Stimulated activated CD8-positive, alpha-beta memory T cell treated with anti-CD3 and anti-CD28 coated beads, Interleukin-4, amount 100 ng/mL, for 1 hour (primary cell): ENCODE data around the gene ENDOD1.

Experiments
- DNase-seq, 2 donors: peaks; one replicate each; pipeline ENCODE4 v3.0.0-alpha.2; 2020; ENCODE audit warnings: low read depth in 2 of 2, low spot score in 1 of 2

The ENDOD1 gene

DNA sequence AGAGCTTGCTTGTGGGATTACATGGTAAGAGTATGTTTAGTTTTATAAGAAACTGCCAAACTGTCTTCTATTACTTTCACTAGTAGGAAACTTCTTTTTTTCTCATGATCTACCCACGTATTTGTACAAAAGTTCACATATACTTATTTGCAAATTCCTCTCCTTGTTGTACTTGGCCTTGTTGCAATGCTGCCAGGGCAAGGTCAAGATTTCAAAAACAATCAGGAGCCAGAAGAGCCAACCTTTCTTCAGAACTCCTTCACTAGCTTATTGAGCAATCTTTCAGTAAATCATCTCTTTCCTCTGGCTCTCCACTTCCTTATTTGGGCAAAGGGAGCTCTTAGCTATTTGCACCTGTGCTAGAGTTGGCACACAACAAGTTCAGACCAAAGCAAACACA, 13.2 kb upstream of the ENDOD1 start:
- no peak for DNase-seq

DNA sequence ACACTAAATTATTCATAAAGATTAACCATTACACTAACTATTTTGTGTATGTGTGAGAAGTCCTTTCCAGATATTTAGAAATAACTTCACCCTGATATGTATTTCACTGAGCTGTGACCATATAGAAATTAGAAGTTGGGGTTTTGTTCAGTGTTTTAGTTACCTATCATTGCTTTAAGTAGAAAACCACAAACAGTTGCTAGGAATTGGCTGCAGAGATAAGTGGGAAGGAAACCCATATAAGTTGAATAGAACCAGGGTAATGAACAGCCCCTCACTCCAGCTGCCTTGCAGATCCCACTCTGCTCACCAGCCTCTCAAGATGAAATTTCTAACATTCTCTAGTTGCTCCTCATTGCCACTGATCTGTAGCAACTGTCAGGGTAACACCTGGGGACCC, 12.7 kb upstream of the ENDOD1 start:
- no peak for DNase-seq

DNA sequence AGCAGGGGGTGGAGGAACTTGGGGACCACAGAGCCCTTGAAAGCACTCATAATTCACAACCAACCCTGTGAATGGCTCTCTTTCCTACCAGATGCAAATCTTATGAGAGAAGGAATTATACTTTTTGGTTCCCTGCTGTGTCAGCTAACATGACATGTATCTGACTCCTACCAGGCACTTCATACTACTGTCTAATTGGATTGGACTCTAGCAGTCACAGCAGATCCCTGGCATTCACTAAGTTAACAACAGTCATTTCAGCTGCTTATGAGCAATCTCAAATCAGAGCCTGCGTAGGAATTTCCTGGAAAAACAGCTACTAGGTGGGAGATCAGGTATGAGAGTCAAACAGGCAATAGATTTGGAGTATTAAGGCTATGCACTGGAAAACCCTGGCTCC, 11.1 kb upstream of the ENDOD1 start:
- no peak for DNase-seq

DNA sequence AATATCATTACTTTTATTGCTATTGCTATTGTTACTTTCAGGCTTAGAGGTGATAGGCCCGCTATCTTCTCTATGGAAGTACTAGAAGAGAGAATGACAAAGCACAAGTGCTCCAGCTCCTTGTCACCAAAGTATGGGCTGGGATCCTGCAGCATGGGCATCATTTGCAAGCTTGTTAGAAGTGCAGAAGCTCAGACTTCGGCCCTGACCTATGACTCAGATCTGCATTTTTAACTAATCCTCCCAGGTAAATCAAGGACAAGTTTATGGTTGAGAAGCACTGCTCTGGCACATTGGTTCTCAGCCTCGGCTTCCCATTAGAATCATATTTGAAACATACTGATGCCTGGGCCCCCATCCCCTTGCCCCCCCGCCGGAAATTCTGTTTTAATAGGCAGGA, 8.6 kb upstream of the ENDOD1 start:
- DNase-seq: no peak

DNA sequence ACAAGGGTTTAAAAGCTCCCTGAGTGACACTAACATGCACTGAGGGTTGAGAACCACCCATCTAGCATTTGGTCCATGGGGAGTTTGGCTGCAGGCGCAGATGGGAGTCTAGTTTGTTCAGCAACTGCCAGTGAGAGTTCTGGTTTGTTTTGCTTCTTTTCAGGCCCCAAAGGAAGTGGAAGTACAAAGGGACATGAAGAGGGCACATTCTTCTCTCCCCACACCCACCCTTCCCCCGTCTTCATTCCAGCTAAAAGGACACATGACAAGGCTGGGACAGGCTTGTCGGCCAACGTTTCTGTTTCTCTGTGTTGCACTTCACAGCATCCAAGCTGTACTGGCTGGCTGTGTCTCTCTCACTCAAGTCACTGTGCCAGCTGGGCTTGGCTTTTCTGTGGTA, 8.2 kb upstream of the ENDOD1 start:
- no peak for DNase-seq

DNA sequence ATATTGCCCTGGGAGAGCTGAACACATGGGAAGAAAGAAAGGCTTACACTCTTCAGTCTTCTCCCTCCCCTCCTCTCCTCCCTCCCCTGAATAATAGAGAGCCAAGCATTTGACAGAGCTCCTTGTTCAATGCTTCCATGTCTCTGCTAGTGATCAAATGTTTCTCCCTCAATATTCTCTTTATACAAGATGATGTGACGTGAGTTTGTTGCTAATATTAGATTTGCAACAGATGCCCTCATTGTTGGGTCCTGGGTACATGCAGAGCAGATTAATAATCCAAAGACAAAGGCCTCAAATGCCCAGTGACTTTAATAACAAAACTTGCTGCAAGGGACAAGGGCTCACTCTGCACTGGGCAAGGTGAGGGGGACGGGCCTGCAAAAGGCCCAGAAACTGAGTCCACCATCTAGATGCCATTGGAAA, 7.1 kb upstream of the ENDOD1 start:
- DNase-seq: no peak

DNA sequence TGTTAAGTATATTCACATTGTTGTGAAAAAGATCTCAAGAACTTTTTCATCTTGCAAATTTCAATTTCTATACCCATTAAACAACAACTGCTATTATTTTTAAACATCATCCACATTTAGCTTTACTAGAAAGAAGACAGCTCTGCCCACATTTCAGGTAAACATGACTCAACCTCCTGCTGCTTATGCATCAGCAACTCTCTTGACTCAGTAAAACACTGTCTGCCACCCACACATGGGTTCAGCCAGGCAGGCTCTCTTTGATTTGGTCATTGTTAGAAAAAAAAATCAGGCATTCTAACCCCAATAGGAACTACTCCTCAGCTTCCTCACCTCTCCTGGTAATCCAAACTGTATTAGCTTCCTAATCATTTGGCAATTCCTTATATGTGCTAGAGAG, 5.1 kb upstream of the ENDOD1 start:
- DNase-seq: no peak

DNA sequence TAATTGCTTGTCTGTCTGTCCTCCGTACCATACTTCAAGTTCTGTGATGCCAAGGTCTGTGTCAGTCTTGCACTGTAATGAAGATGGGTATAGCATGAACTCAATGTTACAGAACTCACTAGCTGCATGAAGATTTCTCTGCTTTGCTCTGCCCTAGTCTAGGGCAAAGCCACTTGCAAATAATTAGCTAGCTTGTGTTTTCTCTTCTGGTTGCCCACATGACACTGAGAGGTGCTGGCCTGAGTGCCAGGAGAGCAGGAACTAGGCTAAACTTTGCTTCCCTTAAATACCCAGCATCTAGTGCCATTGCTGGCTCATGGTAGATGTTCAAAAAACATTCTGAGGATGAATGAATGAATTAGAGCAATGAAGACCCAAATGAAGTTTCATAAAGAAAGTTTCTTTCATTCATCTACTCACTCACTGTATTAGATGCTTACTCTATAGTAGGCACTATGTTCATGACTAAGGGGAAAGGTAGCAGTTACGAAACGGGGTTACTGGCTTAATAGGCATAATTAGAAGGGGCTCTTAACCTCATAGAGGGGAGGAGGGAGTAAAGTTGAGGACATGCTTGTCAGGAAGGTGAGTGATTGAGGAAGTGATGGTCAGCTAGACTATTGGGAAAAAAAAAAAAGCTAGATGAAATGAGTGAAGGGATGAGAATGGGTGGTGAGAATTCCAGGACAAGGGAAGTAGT, 4.4 kb upstream of the ENDOD1 start:
- DNase-seq: no peak

DNA sequence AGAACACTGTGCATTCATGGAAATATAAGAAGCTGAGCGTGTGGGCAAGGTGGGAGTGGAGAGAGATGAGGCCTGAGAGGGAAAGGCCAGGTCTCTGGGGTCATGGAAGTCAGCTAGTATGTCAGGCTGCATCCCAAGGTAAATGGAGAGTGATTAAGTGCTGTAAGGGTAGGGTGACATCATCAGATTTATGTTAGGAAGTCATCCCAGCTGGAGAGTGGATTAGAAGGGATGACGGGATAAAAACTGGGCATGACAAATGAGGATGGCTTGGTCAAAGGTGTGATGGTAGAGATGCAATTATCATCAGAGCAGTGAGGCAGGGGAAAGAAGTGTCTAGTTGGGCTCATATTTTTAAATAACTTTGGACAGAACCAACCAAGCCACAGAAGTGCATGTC, 3.5 kb upstream of the ENDOD1 start:
- DNase-seq: no peak

DNA sequence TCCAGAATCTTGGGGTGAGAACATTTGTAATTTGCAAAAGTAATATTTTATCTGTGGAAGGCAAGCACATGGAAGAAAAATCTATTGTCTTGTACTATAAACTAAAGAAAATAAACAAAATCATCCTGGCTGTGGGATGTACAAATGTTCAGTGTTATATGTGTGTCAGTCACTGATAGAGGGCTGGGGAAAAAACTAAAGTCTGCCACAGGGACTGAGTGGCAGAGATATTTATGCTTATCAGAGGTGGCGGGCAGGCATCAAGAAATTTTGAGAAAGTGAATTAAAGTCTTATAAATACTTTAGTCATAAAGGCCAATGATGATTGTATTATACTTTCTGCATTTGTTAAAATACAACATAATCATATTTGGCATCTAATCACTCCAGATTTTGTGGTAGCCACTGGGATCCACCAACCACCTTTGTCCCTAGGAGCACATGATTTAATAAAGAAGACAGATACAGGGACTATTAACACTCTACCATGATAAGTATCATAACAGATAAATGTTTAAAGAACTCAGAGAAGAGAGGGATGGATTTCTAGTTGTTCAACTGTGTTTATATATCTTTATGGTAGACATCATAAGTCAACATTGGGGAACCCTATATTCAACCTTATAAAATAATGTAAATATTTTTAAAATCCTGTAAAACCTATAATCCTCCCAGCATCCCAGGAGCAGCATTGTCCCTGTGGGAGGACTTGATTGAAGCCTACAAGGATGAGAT, 2.6 kb upstream of the ENDOD1 start:
- no peak for DNase-seq

DNA sequence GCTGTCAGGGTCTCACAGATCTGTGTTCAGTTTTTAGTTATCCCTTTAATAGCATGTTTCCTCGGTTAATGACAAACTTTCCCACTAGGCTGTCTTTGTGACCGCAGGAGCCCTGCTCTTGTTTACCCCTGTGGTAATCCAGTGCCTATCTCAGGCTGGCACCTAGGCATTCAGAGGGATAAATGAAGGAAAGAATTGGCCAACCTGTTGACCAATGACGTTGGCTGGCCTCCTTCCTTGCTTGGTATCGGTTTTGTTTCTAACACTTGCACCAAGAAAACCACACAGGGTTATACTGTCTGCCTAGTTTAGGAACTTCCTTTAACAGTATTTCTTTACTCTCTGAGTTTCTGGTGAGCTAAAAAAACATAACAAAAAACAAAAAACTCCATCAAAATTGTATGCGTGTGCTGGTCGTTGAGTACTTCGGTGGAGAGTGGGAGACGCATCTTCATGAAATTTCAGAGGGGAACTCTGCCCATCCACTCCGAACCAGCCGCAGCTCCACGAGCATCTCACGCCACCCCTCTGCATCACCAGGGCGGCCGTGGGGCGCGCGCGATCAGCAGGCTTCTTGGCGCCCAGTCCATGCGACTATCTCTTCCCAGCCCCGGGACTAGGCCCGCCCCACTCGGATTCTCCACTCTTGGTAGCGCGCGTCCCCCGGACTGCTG, 563 bp upstream of the ENDOD1 start:
- peak in 1 of 2 donors; percentile 33 for DNase-seq

DNA sequence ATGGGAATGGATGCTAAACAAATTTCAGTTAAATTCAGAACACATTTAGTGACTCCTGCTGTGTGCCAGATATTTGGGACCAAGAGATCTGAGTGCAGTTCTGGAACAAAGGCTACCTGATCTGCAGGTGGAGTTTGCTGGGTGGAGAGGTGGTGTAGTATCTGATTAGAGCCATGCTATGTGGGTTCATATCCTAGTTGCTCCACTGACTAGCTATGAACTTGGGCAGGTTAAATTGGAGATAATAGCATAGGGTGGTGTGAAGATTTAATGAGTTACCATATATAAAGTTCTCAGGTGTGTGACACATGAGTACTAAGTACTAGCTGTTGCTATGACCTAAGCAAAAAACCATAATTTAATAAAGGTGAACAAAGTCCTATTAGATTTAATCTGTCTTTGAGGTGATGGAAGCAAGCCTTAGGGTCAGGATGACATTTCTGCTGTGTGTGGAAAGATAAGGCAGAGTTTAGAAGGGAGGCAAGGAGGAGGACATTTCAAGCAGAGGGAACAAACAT, 2.1 kb downstream of the ENDOD1 start:
- DNase-seq: no peak

DNA sequence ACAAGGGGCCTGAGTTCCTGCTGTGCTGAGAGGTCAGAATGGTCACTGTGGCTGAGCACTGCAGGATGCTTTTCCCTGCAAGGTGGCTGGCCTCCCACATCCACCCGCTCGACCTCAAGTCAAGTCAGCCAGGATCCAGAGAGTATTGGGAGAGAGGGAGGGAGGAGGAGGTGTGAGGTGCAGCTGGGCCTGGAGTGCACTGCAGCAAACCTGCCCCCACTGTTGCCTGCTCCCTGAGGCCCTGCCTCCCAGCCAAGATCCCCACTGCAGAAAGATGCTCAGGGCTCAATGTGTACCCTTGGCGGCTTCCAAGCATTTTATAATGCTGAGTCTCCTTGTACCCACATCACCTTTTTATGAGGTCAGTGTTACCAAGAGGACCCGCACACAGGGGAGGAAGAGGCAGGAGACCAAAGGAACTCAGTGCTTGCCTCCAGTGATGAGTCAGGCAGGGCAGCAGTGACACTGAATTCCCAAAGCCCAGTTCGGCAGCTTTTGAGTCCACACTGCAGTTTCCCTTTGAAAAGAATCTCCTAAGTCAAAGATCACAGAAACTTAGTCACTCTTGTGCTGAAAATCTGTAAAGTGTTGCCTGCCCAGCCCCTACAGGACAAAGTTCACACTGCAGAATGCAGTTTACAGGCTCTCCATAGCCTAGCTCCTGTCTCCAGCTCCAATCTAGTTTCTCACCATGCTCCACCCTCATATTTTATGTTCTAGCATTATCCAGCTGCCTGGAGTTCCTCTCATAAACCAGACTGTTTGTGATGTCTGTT, 3.1 kb downstream of the ENDOD1 start:
- no peak for DNase-seq

DNA sequence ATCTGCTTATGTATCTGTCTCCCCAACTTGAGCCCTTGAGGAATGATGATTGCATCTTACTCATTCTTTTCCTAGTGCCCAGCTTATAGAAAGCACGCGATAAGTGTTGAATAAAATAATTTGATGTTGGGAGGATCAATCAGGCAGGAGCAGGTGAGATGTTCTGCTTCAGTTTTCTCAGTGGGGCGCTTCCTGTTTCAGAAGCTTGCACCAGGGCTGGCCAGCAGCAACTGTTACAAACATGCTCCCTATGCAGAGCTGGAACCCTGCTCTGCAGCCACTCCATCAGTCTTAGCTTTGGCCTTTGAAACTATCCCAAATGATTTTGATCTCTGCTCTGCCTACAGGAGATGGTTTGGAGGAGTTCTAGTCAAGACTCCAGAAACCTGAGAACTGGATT, 3.9 kb downstream of the ENDOD1 start:
- DNase-seq: no peak

DNA sequence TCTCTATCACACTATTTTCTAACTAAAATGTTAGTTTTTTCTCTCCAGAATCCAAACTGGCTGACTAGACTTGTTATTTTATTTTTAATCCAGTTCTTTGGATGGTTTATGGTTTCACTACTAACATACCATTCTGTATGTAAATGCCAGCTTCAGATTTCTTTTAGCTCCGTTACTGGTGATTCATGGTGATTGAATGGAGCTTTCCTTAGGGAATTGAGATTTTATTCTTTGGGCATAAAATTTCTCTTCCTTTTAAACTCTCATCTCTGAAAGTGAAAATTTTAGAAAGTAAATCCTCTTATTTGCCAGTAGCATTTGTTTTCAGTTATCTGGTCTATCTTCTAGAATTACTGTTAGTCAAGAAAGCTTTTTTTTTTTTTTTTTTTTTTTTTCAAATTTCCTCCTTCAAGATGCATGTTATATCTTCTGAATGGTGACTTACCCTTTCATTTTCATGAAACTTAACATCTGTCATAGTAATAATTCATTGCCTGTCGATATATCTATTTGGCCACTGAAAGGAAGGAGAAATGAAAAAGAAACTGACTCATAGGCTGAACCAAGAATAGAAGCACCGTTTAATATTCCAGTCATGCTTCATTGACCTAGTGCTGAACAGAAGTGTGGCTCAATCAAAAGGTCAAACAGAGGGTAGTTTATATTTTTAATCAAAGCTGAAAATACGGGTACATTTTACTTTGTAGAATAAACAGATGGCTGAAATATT, 6.4 kb downstream of the ENDOD1 start:
- DNase-seq: no peak

DNA sequence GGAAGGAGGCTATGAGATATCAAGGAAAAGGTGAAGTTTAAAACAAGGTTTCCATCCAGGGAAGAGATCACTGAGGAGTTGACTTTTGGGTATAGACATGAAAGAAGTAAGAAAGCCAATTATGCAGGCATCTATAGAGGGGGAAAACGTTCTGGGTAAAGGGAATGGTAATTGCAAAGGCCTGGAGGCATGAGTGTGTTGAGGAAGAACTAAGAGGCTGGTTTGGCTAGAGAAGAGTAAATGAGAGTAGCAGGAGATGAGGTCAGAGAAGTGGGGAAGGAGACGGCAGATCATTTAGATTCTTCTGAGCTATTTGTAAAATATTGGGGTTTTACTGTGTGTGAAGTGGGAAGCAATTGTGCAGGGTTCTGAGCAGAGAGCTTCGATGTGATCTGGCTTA, 7.6 kb downstream of the ENDOD1 start:
- DNase-seq: no peak

DNA sequence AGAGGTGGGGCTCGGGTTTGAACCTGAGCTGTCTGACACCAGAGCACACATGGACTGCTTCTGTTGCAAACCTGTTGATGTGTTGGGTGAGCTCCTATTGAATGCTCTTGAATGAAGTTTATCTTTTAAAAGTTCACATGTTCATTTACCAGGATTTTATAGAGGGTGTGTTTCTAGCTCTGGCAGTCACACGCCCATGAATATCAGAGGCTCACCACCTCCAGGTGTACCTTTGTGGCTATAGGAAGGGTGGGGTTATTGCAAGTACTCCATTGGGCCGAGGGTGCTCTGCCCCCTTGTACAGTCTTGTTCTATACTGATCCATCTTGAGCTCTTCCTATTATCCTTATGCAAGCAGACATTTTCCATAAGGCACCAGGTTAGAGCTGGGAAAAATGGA, 9.2 kb downstream of the ENDOD1 start:
- DNase-seq: no peak

DNA sequence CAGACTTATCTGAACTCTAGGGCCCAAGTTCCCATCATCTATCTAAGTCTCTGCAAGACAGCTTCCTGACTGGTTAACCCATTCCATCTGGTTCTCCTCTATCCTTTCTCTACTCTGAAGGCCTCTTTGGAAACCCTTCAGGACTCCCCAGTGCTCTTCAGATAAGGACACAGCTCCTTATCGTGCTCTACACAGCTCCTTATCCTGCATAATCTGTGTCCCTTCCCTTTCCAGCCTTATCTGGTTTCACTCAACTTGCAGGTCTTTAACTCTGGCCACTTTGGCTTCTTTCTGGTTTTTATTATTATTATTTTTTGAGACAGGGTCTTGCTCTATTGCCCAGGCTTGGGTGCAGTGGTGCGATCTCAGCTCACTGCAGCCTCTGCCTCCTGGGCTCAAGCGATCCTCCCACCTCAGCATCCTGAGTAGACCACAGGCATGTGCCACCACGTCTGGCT, 10.6 kb downstream of the ENDOD1 start:
- no peak for DNase-seq

DNA sequence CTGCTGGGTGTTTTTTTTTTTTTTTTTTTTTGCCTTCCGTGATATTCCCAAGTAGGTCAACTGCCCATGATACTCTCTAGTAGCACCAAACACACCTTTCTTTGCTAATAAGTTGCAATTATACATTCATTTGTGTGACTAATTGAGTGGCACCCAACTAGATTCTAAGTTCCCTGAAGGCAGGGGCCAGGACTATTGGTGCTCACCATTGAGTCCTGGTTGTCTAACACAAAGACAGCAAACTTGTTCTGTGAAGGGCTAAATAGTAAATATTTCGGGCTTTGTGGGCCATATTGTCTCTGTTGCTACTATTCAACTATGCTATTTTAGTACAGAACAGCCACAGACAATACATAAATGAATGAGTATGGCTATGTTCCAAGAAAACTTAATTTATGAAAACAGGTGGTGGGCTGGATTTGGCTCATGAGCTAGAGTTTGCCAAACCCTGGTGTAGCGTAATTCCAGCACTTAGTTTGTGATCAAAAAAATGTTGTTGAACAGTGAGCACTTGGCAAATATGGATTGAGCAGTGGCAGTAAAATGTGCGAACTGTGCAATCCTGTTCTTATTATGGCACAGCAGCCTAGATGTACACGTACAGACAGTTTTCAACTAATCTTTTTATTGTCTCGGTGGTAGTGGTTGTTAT, 11.3 kb downstream of the ENDOD1 start:
- DNase-seq: no peak

DNA sequence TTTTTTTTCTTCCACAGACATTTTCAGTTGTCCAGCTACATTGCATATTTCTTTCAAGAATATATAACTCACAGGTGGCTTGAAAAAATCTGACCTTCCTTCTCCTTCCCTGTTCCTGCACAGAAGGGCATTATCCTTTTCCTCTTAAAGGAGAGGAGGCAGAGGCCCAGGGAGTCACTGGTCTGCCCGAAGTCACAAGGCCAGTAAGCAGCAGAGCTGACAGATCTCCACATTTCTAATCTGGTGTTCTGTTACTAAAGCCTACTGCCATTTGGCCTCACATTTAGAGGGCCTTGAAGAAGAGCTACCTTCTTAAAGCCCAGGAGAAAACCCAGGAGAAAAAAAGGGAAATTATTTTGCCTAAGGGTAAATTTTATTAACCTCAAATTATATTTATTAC, 12.3 kb downstream of the ENDOD1 start:
- no peak for DNase-seq
